Ovary (tissue), 9 donors: ENCODE measurements around the gene PPP6R2. TPM values are rescaled to one million over a fixed set of nuclear protein-coding genes. Genes with fewer than 3 reads are reported as not detected.

Source experiments
- DNase-seq, 5 donors: peaks; one replicate each; pipeline ENCODE4 v3.0.0-alpha.2; 2019 to 2020
- H3K27ac ChIP-seq, 2 donors: fragments of 200-600 bp; one replicate each; pipeline versions ENCODE4 v1.5.1 to v1.8.0; 2019 to 2022
- H3K27me3 ChIP-seq: fragments of 200-600 bp; one replicate; pipeline ENCODE4 v1.8.0; 2022
- H3K36me3 ChIP-seq: fragments of 200-600 bp; sonication (generic); one replicate; pipeline ENCODE4 v1.5.1; 2019
- H3K4me1 ChIP-seq: one replicate; pipeline ENCODE4 v1.8.1; 2013; ENCODE audit warnings: mild to moderate bottlenecking, moderate library complexity; ENCODE audit not compliant: insufficient read depth
- H3K4me3 ChIP-seq: fragments of 200-600 bp; sonication (generic); one replicate; pipeline ENCODE4 v1.5.1; 2017
- H3K9me3 ChIP-seq, 2 donors: fragments of 200-600 bp in 1 of 2; sonication (generic) in 1 of 2; one replicate each; pipeline versions ENCODE4 v1.5.1 to v1.8.1; 2013 to 2019; ENCODE audit warnings: mild to moderate bottlenecking in 1 of 2, moderate library complexity in 1 of 2
- EP300 ChIP-seq: sonication (generic); formaldehyde crosslinking; IDR thresholded peaks from one replicate; pipeline ENCODE4 v1.6.1; 2017; ENCODE audit warnings: antibody characterized with exemption
- POLR2A ChIP-seq: fragments of 450-650 bp; IDR thresholded peaks from one replicate; pipeline ENCODE4 v1.6.1; 2017; ENCODE audit warnings: antibody characterized with exemption, mild to moderate bottlenecking, moderate library complexity
- WGBS, 3 donors: extraction: QIAGEN DNeasy Blood & Tissue Kit in 1 of 3; methylation state at CpG; one replicate each; pipeline versions ENCODE4 v1.1.5 to v1.1.7; 2013 to 2017; 5-methylcytosine and 5-hydroxymethylcytosine counted together
- intact Hi-C, 4 donors: fragments of 100-400 bp; cut with DNase I; formaldehyde crosslinking; loops; one replicate each; pipeline versions ENCODE4 v1.11.0 to v1.15.1; 2022 to 2023
- polyA plus RNA-seq, 2 donors: library from polyadenylated mRNA; stranded (reverse); fragments of 200-250 nt in 1 of 2; fragments of 350-450 nt in 1 of 2; fragmentation: Illumina TruSeq in 1 of 2; extraction: RNeasy Lipid Tissue Mini Kit (QIAGEN cat#74804) in 1 of 2; gene quantifications; one replicate each; pipeline ENCODE4 v1.2.3, GENCODE V29; 2013 to 2014
- total RNA-seq, 7 donors: library from RNA; depleted of rRNA in 2 of 7; stranded (reverse); fragments of >200 nt in 2 of 7; fragmentation: NEBNext Ultra II Directional in 3 of 7; extraction: Animal tissue kit (Norgen Biotek cat#: 25700) in 3 of 7; gene quantifications; one replicate each; pipeline versions ENCODE4 v1.1.0 to v1.2.4, GENCODE V29; 2016 to 2023
- TF ChIP-seq, protein P1 (sequence below), 3 donors: fragments of 450-650 bp in 2 of 3; fragments of 200-600 bp in 1 of 3; IDR thresholded peaks; one replicate each; pipeline versions ENCODE4 v1.5.1 to v1.8.0; 2016 to 2022; ENCODE audit warnings: antibody characterized with exemption in 3 of 3, mild to moderate bottlenecking in 1 of 3
- donor health status: DM: no; HTN: no; CAD: no; lungs with moderate emphysema.
- donor health status: DM: no; HTN: no; CAD: no.
- donor health status: Bipolar disorder and iron deficiency.
- donor health status: DM: yes; HTN: yes; CAD: no.
- donor health status: DM: no; HTN: no; CAD: no.
- donor health status: DM: yes; HTN: yes; CAD: no.

Gene PPP6R2
- total and polyA plus RNA-seq, 9 donors: 8.2 to 52.9 (median 35.1) TPM

- intact Hi-C loops: no loop called here
- Histone ChIP-seq H3K9me3 (no peaks in the 10 kb centered on the region), H3K36me3 (no peaks in the 10 kb centered on the region), H3K4me3 (peak overlapping the region; percentile 76), H3K27ac (peak overlapping the region; percentile 91 to 92), H3K27me3 (no peaks in the 10 kb centered on the region), H3K4me1 (peaks cover 52% of the 10 kb centered on the region)
- WGBS, 3 donors: 0 to 2% (median 0%) methylated on average over 20 to 21 of the region's 21 CpGs
- TF ChIP-seq POLR2A (no peak), EP300 (no peak)
- TF ChIP-seq, protein P1, sequence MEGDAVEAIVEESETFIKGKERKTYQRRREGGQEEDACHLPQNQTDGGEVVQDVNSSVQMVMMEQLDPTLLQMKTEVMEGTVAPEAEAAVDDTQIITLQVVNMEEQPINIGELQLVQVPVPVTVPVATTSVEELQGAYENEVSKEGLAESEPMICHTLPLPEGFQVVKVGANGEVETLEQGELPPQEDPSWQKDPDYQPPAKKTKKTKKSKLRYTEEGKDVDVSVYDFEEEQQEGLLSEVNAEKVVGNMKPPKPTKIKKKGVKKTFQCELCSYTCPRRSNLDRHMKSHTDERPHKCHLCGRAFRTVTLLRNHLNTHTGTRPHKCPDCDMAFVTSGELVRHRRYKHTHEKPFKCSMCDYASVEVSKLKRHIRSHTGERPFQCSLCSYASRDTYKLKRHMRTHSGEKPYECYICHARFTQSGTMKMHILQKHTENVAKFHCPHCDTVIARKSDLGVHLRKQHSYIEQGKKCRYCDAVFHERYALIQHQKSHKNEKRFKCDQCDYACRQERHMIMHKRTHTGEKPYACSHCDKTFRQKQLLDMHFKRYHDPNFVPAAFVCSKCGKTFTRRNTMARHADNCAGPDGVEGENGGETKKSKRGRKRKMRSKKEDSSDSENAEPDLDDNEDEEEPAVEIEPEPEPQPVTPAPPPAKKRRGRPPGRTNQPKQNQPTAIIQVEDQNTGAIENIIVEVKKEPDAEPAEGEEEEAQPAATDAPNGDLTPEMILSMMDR (IDR thresholded peaks at IDR 0.05): no peak
- DNase-seq: peak; percentile 86 to 91 (median 89)
Measured at GRCh38 chr22:50305923-50306566, 37.1 kb upstream of the PPP6R2 start.

- peaks cover 42% of the 10 kb centered on the region for H3K4me1 ChIP-seq
- intact Hi-C loops: no loop called here
- TF ChIP-seq, protein P1 (IDR thresholded peaks at IDR 0.05): peak in 1 of 3 donors; percentile 25
- TF ChIP-seq POLR2A (peak; percentile 56), EP300 (no peak)
- DNase-seq: peak; percentile 81 to 89 (median 87)
- H3K4me3 ChIP-seq: peak within 1 kb of the TSS; percentile 76
- H3K36me3 ChIP-seq: no peaks in the 10 kb centered on the region
- H3K9me3 ChIP-seq: no peaks in the 10 kb centered on the region
- H3K27ac ChIP-seq: peak within 1 kb of the TSS; percentile 91 to 92
- no peaks in the 10 kb centered on the region for H3K27me3 ChIP-seq
- WGBS, 3 donors: 0 to 1% (median 0%) methylated on average over 23 to 100 of the region's 105 CpGs
Measured at GRCh38 chr22:50306753-50307749, 36.1 kb upstream of the PPP6R2 start, which contains the start of gene PLXNB2. Gene PLXNB2 (minus strand): TSS chr22:50307646. CDS start chr22:50290584, 17,062 bp downstream.

DNA sequence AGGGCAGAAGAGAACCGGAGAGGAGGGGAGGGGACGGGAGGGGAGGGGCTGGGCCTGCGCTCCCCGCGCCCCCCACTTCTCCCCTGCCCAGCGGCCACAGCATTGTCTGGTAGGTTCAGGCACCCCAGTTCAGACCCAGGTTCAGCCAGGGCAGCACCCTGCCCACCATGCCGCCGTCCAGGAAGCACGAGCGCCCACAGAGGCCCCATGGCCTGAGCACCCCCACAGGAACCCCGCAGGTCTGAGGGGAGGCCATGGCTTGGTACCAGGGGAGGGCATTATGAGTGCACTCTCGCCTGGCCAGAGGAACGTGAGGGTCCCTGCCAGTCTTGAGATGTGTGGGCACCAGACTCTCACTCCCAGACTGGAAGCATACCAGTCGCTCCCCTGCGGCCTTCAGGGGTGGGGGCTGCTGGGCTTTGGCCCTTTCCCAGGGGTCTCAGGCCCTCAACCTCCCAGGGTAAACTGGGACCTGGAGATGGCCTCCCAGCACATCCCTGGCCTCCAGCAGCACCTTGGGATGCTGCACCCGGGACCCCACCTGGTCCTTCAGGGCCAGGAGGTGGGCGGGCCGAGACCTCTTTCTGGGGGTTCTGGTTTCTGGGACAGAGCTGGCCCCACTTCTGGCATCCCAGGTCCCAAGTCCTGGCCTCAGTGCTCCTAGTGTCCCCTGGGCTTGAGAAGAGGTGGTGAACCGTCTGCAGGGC, 35.1 kb upstream of the PPP6R2 start:
- 24 to 32% (median 26%) methylated on average over 14 to 19 of the region's 19 CpGs for WGBS, 3 donors
- intact Hi-C loops: no loop called here
- H3K9me3 ChIP-seq: no peaks in the 10 kb centered on the region
- DNase-seq: peak in 4 of 5 donors; percentile 53 to 74 (median 70)
- no peak overlapping the region for H3K4me3 ChIP-seq
- H3K27me3 ChIP-seq: no peaks in the 10 kb centered on the region
- peaks cover 33% of the 10 kb centered on the region for H3K4me1 ChIP-seq
- no peak for TF ChIP-seq EP300
- TF ChIP-seq, protein P1 (IDR thresholded peaks at IDR 0.05): no peak
- TF ChIP-seq POLR2A: no peak
- peak overlapping the region; percentile 46 to 70 for H3K27ac ChIP-seq
- no peaks in the 10 kb centered on the region for H3K36me3 ChIP-seq

GRCh38 chr22:50308597-50308935, 34.6 kb upstream of the PPP6R2 start:
- peaks cover 28% of the 10 kb centered on the region for H3K4me1 ChIP-seq
- 6 to 8% (median 8%) methylated on average over 7 of the region's 7 CpGs for WGBS, 3 donors
- H3K36me3 ChIP-seq: no peaks in the 10 kb centered on the region
- no peaks in the 10 kb centered on the region for H3K27me3 ChIP-seq
- no peak overlapping the region for H3K4me3 ChIP-seq
- H3K27ac ChIP-seq: peak overlapping the region; percentile 46 to 70
- peak; percentile 76 to 85 (median 78) for DNase-seq
- intact Hi-C loops: no loop called here
- TF ChIP-seq EP300 (no peak), POLR2A (no peak)
- TF ChIP-seq, protein P1 (IDR thresholded peaks at IDR 0.05): no peak
- no peaks in the 10 kb centered on the region for H3K9me3 ChIP-seq
